HT-29 (cell line): ENCODE measurements around the gene VAV2. TPM values are rescaled to one million over a fixed set of nuclear protein-coding genes. Genes with fewer than 3 reads are reported as not detected.

Experiments used
- DNase-seq: peaks from one replicate; pipeline ENCODE4 v3.0.0-alpha.2; 2015; ENCODE audit warnings: low spot score
- total RNA-seq: library from RNA; depleted of rRNA; stranded (reverse); fragments of >200 nt; shearing (Covaris generic); gene quantifications from 2 replicates; pipeline ENCODE4 v1.2.3, GENCODE V29; 2014

VAV2 gene
- total RNA-seq, 1 experiment from 2014 or later: 20.3 TPM

DNA sequence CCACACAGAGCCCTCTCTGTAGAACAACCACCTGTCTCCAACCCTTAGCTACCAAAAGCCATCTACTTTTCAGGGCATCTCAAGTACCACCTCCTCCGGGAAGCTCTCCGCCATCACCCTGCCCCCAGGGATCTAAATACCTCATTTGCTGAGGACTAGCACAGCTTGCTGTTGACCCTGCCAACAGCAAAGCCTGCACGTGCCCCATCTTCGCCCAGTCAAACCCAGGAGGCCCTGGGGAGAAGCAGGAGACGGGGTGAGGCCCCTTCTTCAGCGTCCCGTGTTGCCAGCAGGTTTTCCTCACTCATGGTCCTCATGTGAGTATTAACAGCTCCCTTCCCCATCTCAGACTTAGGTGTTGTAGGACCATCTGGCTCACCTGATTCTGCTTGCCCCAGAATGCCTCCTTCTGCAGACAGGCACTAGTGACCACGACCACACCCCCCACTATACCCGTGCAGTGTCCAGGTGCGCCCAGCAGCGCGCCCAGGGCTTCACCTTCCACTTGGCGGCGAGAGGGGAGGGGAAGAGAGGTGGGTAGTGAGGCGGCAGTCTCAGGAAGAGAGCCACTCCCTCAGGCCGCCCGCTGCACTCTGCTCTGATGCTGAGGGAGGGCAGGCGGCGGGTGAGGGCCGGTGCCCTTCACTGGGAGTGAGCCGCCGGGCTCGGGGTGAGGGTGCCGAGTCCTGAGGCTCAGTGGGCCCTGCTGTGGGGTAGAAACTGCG, 11.1 kb downstream of the VAV2 start:
- no peak for DNase-seq

GRCh38 chr9:133979921-133980863, 11.9 kb downstream of the VAV2 start:
- DNase-seq: peak; percentile 28

GRCh38 chr9:133979273-133979920, 12.7 kb downstream of the VAV2 start:
- DNase-seq: no peak

- no peak for DNase-seq
Observed at GRCh38 chr9:133978899-133979272, 13.2 kb downstream of the VAV2 start.

DNA sequence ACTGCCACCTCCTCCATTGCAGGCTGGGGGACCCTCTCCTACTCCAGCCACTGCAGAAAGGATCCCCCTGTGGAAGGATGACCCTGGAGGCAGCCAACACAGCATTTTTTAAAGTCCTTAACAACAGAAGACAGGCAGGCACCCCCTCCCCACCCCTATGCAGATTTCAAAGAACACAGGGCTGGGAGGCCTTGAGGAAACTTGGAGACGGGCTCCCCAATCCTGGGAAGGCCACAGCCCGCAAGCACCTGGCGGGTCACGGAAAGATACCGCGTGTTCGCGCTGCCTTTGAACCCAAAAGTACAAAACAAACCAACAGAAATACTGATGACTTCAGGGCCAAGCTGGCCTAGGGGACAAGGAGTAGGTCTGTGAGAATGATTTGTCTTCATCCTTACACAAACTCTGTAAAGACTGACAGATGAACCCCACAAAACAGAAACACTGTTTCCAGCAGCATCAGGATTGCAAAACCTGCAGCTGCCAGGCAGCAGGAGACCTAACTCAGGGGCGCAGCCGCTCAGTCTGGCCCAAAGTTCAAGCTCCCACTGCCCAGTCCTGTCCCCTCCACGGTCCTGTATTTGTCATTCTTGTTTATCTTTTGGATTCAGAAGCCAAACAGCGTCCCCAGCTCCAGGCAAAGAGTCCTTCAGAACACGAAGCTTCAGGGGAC, 13.8 kb downstream of the VAV2 start:
- no peak for DNase-seq

DNA sequence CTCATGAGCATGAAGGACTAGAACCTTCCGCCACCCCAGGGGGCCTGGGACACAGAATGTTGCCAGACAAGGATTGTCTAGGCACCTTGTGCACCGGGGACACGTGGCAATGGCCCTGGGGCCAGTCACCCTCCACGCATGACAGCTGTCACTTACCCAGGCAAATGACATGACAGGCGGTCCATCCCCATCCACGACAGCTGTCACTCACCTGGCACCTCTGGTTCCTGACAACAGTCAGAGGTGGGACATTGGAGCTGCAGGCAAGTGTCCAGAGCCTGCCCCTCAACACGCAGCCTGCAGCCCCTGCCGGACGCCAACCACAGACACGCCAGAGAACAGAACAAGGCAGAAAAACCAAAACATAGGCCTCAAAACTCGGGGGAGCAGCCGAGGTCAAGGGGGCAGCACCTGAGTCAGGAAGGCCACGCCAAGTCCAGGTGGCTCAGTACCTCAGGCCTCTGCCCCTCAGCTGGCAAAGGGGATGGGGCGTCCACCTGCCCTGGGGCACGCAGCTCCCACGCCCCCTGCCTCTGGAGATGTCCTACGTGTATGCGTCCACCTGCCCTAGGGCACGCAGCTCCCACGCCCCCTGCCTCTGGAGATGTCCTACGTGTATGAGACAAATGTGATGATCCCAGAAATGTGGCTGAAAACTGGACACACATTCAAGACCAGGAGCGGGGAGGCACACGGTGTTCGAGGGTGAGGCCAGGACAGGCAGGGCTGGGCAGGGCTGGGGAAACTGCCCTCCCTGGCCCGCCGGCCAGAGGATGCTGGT, 14.5 kb downstream of the VAV2 start:
- DNase-seq: no peak

- DNase-seq: no peak
Observed at GRCh38 chr9:133976887-133977286, 15.2 kb downstream of the VAV2 start.

- no peak for DNase-seq
Observed at GRCh38 chr9:133976191-133976861, 15.8 kb downstream of the VAV2 start.

DNA sequence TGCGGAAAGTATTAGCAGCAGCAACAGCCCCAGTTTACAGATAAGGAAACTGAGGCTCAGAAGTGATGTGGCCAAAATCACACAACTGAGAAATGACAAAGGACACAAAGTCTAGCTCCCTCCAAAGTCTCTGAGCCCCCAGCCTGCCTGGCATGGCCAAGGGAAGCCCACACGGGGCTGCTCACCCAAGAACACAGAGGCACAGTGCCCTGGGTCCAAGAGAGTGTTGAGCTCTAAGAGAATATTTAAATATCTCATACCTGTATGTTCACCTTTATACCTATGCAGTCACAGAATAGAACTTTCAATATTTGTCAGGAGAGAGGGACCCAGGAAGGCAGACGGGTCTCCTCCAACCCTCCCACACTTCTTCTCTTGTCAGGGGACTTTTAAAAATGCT, 16.6 kb downstream of the VAV2 start:
- no peak for DNase-seq

- no peak for DNase-seq
Observed at GRCh38 chr9:133974631-133975341, 17.3 kb downstream of the VAV2 start.

GRCh38 chr9:133973791-133974630, 18.1 kb downstream of the VAV2 start:
- peak; percentile 33 for DNase-seq

DNA sequence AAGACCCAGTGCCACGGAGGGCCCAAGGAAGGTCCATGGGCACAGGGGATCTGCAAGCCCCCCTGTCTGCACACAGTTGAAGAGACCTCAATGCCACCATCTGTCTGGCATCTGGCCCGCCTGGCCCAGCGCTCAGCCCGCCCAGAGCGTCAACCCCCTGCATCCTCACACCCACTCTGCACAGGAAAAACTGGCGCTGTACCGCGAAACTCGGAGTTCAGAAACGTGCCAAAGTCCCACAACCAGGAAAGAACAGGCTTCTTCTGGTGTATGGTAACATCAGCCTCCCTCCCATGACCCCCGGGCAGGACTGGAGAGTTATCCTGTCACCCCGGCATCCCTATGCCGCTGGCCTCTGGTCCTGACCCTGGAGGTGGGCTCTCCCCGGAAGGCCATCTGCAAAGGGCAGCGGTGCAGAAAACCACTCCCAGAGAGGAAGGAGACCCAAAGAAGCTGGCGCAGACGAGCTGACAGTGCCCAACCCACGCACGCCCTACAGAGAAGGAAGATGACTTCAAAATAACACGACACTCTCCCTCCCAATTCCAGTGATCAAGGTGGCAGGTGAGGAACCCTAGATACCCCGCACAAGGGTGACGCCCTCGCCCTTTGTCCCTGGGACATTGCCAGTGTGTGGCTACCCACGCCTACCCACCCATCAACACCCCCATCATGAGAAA, 18.9 kb downstream of the VAV2 start:
- DNase-seq: no peak

GRCh38 chr9:133971981-133972941, 19.9 kb downstream of the VAV2 start:
- DNase-seq: peak; percentile 64

DNA sequence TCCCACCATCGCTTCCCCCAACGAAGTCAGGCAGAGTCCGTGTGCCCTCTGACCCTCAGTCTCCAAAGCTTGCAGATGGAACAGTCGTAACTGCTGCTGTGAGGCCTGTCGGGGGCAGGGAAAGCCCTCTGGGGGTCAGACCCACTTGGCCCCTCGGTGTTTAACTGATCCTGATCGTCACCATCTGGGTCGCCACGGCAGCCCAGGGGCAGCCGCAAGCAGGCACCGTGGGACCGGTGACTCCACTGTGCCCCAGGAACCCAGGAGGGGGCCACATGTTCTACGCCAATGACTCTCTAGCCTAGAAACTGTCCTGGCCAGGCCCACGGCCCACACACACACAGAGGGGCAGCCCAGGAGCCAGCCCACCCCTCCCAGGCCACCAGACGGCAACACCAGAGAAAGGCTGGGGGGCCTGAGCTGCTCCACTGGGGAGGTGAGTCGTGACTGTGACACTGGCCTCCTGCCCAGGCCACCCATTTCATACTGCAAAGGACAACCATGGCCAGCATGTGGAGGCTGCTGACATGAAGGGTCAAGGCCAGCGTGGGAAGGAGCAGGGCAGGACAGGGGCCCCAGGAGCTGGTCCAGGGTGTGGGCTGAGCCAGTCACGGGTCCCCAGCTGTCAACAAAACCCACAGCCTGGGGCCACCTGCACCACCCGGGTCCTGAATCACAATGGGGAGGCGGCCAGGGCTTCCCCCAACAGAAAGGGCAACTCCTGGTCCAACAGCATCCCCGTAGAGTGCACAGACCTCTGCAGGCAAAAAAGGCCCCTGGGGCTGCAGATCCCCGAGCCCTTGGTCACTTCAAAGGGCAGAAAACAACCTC, 20.8 kb downstream of the VAV2 start:
- DNase-seq: no peak

DNA sequence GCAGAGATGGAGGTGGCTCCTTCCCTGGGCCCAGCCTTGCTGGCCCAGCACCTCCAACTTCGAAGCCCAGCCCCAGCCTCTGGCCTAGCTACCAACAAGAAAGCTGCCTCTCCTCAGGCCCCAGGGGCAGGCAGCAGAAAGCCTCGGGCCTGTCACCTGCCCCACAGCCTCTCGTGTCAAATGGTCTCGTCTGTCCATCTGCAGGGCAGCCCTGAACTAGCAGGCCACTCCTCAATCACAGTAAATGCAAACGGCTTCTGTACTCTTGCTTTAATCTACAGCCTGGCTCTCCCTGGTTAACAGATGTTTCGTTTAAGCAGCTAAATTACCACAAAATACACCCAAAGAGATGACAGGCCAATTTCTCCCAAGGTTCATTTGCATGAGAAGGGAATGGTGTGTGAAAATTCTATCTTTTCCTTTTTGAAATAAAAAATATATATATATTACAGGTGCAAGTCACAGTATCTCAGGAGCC, 21.5 kb downstream of the VAV2 start:
- DNase-seq: no peak
